Muscle of back (tissue), 11 donors: ENCODE data around the gene NKAIN4. TPM values are rescaled to one million over a fixed set of nuclear protein-coding genes. Genes with fewer than 3 reads are reported as not detected.

Experiments used
- DNase-seq, 3 donors: peaks; one replicate each; pipeline versions ENCODE4 v3.0.0 to v3.0.0-alpha.2; 2013
- polyA plus RNA-seq, 10 donors: library from polyadenylated mRNA; unstranded; fragments of 120-200 nt; gene quantifications; one replicate each; pipeline ENCODE4 v1.2.1, GENCODE V29; 2013; ENCODE audit not compliant: insufficient read length in 10 of 10

NKAIN4 gene
- polyA plus RNA-seq, 10 donors = 18.3 to 37.7 (median 25.6) TPM

DNA sequence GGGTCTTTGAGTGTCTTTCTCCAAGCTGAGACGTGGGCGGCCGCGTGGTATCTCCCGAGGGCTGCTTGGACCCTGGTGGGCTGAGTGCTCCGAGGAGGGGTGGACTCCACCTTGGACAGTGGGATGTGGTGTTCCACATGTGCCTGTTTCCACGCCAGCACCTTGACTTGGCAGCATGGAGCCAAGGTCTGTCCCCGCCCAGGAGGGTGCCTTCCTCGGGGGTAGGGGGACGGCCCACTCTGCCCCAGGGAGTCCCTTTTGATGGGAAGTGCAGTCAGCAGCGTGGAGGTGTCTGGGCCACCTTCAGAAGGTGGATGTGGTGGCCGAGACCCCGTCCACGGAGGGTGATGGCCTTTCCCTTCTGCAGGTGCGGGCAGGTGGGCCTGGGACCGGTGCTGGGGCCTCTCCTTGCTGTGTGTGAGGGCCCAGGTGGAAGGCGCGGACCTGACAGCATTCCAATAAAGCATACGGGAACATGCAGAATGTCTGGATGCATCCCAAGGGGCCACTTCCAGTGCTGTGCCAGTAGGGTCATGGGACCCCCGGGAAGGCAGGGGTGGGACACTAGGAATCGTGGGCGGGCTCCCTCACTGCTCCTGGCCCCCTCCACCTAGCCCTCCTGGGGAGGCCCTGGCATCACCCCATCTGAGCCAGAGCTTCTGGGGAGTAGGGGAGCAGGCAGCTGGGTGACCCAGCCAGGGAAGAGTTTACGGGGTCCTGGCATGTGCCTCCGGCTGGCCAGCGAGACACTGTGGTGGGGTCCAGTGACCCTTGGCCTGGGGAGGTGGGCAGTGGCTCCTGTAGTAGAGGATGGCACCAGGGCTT, 35.3 kb upstream of the NKAIN4 start:
- no peak for DNase-seq

DNA sequence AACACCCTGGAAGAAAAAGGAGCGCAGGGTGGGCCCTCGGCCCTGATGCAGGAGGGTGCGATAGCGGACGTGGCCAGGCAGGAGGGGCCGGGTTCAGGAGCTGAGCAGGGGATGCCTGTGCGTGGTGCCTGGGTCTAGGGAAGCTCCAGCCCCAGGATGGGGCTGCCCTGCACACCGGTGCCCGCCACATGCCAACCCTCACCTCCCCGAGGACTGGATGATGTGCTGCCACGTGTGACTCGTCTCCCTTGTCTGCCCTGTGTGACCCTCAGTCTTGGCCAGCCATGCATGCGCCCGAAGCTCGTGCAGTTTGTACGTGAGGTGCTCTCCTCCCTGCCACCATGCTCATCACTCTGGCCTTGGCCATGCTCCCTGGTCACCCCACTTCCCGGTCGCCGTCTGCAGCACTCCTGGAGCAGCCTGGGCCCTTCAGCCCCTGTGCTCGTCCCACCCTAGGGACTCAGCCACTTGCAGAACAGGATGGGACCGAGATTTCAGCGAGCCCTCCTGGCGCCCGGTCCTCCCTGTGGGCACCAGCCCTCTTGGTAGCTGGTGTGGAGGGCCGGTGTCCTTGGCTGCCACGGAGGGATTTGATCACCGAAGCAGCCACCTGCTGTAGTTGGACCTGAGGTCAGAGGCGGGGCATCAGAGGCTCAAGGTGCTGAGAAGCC, 34.5 kb upstream of the NKAIN4 start:
- no peak for DNase-seq

DNA sequence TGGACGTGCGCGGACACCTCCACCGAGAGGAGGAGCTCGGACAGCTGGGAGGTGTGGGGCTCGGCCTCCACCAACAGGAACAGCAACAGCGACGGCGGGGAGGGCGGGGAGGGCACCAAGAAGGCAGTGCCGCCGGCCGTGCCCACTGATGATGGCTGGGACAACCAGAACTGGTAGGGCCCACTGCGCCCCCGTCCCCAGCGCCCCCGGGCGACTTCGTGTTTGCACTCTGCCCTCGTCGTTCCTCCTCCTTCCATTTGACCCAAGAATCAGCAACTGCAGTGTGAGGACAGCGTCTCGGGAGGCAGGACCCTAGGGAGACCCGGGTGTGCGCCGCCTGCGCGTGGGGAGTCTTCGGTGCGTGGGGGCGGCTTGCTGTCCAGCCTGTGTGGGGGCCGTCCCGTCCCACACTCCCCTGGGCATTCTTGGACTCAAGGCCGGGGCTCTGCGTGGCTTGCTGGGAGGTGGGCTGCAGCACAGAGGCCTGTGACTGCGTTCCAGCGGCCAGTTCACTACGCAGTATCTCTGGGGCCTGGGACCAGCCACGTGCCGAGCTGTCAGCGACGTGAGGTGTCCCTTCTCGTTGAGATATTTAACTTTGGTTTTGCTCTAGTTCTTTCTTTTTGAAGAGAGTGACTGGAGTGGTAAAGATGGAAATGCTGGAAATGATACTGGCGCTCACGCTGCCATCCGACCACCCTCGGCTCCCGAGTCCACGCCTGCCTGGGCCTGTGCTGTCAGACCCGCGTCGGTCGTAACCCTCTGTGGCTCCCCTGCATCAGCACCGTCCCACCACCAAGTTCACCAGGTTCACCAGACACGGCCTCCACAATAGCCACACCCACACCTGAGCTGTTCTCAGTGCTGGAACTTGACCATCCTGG, 33.7 kb upstream of the NKAIN4 start:
- DNase-seq = no peak

DNA sequence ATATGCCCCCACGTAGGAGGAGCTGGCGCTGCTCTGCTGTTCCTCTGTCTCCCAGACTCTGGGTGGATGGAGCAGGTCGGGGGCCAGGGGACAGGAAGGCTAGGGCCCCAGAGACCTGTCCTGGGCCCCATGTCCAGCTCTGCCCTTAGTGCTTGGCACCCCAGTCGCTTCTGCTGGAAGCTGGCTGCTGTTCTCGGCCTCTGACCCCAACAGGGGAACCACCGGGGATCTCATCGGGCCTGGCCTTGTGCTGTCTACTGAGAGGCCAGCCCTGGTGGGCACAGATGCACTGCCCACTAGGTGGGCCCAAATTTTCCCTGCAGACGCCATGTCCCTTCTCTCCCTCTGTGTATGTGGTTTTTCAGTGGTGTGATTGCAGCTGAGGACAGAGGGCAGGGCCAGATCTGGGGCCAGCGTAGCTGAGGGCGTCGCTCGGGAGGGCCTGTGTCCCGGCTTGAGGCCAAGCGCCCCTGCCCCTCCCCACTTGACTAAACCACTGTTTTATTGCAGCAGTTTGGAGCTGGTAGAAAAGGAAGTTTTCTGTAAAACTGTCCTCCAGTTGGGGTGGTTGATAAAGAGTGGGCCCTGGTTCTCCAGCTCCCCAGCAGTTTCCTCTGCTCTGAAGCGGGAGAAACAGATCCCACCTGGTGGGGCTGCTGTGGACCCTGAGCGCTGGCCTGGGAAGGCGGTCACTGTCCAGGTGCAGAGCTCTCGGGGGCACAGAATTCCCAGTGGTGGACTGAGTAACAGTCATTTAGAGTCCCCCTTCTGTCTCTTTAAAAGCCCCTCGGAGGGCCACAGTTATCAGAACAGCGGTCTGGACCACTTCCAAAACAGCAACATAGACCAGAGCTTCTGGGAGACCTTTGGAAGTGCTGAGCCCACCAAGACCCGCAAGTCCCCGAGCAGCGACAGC, 32.8 kb upstream of the NKAIN4 start:
- no peak for DNase-seq

DNA sequence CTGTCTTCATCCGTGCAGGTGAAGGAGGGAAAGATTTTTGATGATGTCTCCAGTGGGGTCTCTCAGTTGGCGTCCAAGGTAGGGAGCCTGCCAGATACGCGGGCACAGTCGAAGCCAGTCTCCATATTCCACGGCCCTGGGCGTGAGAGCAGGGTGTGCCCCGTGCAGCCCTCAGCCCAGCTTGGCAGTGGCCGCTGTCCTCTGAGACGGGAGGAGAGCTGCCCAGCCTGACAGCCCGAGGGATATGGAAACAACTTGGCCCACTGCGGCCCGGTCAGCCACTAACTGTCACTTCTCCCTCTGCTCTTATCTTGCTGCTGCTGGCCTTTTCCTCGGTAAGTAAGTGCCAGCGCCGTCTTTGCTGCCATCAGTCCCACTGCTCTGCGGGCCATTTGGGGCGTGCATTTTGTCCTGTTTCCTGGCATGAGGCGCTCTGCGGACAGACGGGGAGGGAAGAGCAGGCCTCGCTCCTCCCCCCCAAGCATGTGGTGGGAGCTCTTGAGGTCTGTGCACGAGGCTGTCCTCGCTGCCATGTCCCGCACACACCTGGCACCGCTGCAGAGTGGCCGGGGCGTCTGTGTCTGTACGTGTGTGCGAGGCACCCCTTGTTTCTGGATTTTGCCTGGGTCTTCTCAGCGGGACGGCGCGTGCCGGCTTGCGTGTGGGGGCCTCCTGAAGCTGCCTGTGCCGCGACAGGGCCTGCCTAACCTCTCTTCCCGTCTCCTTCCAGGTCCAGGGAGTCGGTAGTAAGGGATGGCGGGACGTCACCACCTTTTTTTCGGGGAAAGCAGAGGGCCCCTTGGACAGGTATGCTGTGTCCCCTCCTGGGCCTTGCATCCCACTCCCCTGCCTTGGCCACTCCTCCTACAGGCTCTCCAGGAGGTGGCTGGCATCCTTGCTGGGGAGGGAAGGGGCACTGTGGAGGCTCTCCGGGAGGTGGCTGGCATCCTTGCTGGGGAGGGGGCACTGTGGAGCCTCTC, 31.7 kb upstream of the NKAIN4 start:
- no peak for DNase-seq

DNA sequence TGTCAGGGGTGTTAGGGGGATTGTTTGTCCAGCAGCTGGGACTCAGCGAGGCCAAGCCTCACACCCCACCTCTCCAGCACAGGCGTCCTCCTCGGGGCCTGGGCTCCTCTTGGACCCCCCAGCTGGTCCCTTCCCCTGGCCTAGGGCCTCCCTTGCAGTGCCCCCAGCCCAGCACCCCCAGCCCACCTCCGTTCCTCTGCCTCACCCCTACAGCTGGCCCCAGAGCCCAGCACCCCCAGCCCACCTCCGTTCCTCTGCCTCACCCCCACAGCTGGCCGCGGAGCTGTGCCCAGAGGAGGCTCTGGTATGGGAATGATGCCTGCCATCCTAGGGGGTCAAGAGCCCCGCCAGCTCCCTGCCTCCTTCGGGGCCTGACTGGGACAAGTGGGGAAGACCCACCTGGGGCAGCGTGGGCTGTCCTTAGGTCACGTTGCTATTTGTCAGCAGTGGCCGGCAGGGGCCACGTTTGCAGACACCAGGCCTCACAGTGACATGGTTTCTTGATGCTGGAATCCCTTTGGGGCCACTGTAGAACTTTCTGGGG, 30.8 kb upstream of the NKAIN4 start:
- no peak for DNase-seq

DNA sequence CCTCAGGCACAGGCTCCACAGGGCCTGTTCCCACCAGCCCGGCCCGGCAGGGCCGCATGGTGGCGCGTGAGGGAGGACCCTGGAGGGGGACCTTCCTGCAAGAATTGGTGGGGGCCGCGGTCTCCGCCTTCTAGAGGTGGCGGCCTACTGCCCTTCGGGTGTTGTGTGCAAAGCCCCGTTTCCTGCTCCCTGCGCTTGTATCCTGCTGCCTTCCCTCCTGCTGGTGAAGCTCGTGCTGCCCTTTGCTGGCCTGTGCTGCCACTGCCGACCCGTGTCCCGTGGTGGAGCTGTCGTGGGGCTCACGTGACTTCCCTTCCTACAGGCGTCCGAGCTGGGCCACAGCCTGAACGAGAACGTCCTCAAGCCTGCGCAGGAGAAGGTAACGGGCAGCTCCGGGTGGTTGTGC, 30.3 kb upstream of the NKAIN4 start:
- DNase-seq = no peak

DNA sequence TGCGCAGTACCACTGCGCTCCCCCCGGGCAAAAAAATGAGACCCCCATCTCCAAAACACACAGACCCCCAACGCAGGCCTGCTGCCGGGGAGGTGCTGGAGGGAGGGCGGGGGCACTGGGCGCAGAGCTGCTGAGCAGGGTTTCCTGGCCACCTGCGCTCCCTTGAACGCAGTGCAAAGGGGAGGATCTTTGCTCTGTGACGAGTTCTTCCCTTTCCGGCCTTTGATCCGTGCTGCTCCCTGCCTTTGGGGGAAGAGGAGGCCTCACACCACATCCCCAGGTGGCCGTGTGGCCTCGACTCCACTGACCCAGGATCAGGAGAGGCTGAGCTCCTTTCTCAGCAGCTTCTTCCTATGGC, 29.8 kb upstream of the NKAIN4 start:
- no peak for DNase-seq

DNA sequence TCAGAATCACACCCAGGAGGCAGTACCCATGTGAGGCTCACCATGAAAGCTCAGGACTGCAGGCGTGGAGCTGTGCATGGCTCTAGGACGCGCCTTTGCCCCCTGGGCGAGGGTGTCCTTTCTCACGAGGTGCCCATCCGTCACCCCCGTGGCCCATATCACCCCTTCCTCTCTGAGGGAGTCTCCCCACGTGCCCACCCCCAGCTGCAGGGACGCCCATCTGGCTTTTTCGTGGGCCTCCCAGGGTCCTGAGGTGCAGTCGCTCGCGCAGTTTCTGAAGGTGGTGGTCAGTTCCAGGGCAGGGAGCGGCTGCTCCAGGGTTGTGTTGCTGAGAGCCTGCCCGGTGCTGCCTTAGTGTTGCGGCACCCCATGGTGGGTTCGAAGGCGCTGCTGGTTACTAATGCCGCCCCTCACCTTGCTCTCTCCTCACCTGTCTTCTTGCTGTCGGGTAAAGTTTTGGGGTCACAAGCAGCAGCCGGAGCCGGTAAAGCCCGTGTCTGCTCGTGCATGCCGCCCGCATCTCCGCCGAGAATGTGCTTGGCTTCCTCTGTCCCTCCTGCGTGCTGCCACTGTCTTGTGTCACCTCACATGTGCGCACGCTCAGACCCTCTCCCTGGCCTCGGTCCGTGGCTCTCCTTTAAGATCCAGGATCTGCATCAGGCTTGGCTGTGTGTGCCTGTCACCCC, 29.3 kb upstream of the NKAIN4 start:
- no peak for DNase-seq

DNA sequence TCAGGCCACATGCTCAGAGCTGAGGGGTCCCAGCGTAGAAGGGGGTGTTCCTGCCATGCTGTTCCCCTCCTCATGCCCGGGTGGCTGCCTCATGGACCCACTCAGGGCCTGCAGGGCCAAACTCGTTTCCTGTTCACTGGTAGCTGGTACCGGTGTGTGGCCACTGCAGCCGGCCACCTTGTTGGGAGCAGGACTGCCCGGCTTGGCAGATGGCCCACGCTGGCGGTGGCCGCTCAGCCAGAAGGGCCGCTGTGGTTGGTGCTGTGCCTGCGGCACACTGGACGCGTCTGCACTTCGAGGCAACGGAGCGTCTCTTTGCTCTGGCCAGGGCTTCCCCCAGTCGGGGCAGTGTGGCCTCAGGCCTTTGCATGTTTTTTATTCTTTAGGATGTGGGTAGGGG, 28.7 kb upstream of the NKAIN4 start:
- no peak for DNase-seq

DNA sequence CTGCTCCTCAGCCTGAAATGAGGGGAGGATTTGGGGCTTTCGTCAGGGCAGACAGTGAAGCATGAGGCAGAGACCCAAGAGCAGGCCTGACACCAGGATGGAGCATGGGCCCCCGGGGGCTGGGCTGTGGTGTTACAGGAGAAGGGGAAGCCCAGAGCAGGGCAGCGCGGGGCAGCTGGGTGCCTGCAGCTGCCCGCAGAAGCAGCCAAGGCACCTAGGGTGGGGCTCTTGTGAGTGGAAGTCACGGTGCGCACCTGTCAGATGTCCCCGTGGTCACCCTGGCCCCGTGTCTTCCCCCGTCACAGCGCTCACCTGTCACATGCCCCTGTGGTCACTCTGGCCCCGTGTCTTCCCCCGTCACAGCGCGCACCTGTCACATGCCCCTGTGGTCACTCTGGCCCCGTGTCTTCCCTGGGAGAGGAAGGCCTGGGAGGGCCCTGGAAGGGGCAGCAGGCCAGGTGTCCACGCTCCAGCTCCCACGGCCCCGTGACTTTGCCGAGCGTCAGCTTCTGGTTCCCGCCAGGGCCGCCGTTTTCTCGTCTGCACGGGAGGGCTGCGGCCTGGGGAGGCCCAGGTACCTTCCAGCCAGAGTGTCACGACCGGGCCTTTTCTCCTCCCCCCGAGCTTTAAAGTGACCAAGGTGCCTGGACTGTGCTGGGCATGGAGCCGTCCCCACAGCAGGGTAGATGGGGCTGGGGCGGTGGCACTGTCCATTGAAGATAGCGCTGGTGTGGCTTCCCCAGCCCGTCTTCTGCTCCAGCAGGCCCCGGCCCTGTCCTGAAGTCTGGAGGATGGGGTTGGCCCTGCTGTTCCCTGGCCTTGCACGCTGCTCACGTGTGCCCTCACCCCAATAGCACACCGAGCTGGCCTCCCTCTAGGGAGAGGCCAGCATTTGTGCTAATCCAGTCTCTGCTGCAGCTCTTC, 27.7 kb upstream of the NKAIN4 start:
- no peak for DNase-seq

DNA sequence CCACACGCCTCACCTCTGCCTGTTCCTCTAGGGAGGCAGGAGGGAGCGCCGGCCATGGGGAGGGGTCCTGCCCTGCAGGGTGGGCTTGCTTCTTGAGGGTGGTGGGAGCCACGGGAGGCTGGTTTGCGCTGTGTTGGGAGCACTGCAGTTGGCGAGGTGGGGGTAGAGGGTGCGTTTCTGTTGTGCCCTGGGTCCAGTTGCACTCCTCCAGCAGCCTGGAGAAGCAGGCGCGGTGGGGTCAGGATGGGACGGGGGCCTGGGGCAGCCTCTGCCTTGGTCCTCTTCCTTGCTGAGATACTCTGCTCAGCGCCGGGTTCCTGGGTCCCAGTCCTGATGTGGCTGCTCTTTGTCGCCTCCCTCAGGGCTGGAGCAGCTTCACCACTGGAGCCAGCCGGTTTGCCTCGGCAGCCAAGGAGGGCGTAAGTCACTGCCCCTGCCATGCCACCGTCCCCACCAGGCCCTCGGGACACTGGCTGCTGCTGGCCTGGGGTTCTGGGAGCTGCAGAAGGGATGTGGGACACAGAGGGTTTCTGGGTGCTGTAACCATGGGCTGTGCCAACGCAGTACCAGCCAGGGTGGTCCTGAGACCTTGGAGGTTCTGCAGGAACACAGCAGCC, 26.8 kb upstream of the NKAIN4 start:
- DNase-seq = no peak

DNA sequence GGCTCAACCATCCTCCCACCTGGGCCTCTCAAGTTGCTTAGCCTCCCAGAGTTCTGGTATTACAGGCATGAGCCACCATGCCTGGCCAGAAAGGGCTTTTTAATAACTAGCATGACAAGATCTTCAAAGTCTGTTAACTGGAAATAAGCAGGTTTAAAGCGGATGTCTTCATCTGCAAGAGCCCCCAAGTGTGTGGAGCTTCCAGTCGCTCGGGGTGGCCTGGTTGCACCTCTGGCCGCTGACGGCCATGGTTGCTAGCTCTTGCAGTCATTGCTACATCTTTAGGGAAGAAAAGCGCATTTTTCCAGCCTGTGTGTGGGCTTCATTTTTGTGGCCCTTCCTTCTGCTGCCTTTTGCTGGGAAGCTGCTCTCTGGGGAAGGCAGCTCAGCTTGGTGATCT, 26.1 kb upstream of the NKAIN4 start:
- no peak for DNase-seq

DNA sequence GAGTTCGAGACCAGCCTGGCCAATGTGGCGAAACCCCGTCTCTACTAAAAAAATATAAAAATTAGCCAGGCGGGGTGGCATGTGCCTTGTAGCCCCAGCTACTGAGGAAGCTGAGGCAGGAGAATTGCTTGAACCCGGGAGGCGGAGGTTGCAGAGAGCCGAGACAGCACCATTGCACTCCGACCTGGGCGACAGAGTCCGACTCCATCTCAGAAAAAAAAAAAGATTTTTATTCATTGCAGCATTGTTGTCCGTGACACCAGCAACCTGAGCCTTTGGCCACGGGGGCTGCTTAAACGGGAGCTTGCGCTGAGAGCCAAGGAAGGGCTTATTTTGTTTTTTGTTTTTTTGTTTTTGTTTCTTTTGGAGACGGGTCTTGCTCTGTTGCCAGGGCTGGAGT, 25.7 kb upstream of the NKAIN4 start:
- no peak for DNase-seq

DNA sequence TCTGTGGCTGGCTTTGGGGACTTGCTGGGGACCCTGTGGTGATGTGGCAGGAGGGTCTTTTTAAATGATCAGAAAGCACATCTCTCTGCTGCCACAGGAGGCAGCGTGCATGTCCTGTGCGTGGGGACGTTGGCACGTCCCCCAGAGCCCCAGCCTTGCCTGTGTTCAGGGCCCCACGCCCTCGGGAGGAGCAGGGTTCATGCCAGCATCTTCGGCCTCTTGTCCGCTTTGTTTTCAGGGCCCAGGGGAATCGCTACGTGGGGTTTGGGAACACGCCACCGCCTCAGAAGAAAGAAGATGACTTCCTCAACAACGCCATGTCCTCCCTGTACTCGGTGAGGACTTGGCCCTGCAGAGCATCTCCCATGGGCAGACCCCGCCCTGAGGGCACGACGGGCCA, 24.4 kb upstream of the NKAIN4 start:
- no peak for DNase-seq

DNA sequence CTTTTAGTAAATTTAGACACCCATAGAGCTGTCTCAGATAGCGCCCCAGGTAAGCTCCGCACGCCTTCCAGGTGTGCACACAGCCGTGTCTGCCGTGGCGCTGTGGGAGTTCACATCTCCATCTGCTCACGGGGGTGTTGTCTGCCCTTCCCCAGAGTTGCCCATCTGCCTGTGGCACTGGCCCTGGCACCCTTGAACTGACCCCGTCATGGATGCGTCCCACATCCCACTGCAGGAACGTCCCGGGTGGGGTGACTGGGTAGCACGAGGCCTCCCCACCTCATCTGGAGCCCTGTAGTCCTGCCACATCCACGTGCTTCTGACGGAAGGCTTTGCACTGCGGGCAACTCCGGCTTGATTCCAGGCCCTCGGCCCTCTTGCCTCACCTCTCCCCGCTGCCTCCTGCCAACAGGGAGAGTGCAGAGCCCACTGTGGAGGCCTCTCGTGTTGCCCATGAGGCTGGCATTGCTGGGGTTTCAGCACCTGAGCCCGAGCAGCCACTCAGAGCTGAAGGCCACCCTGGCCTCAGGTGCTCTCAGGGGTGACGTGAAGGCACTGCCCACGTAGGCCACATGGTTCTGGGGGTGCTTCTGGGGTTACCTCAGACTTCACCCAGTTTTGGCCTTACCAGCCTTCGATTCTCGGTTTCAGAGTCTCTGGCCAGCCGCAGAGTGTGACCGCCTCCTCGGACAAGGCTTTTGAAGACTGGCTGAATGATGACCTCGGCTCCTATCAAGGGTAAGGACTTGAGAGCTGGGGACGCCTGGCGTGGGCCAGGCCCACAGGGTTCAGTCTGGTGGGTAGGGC, 23.4 kb upstream of the NKAIN4 start:
- DNase-seq = no peak

DNA sequence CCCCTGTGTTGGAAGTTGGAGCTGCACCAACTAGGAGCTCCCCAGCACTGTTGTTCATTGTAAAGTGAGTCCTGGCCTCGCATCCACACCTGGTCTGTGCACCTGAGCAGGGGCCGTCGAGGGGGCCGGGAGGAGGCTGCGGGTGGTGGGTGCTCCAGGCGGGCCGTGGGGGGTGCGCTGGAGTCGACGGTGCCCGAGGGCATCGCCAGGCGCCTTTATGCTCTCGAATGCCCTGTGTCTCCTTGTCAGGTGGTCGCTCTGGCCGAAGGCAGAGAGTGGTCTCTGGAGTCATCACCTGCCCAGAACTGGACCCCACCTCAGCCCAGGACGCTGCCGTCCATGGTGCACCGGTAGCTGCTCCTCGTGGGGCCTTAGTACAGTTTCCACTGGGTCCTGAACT, 22.7 kb upstream of the NKAIN4 start:
- no peak for DNase-seq
